Ammon's horn (tissue), 1 donor: ENCODE results near the gene APP.

Source experiments
- DNase-seq: peaks from one replicate; pipeline ENCODE4 v3.0.0-alpha.2; 2016; ENCODE audit warnings: low spot score

Gene APP

GRCh38 chr21:25863031-25863430 lies 307.5 kb downstream of the APP start:
- no peak for DNase-seq

GRCh38 chr21:25862596-25862995 lies 308.0 kb downstream of the APP start:
- DNase-seq: no peak

GRCh38 chr21:25862112-25862511 lies 308.5 kb downstream of the APP start:
- no peak for DNase-seq

- DNase-seq: no peak
These were observed 311.2 kb downstream of the APP start for GRCh38 chr21:25859235-25859929.

GRCh38 chr21:25858325-25858724 lies 312.2 kb downstream of the APP start:
- no peak for DNase-seq

GRCh38 chr21:25857308-25858074 lies 313.1 kb downstream of the APP start:
- DNase-seq: peak; percentile 54

GRCh38 chr21:25855576-25855975 lies 315.0 kb downstream of the APP start:
- DNase-seq: no peak

- no peak for DNase-seq
These were observed 320.3 kb downstream of the APP start for GRCh38 chr21:25850126-25850842.

- no peak for DNase-seq
These were observed 322.3 kb downstream of the APP start for GRCh38 chr21:25848309-25848708.

- DNase-seq: no peak
These were observed 324.8 kb downstream of the APP start for GRCh38 chr21:25845729-25846256.

- peak; percentile 50 for DNase-seq
These were observed 327.6 kb downstream of the APP start for GRCh38 chr21:25842925-25843324.

GRCh38 chr21:25838809-25839208 lies 331.8 kb downstream of the APP start:
- DNase-seq: peak; percentile 56

GRCh38 chr21:25837533-25838265 lies 332.9 kb downstream of the APP start:
- DNase-seq: no peak

- no peak for DNase-seq
These were observed 334.2 kb downstream of the APP start for GRCh38 chr21:25836396-25836795.

- no peak for DNase-seq
These were observed 336.2 kb downstream of the APP start for GRCh38 chr21:25834381-25834780.

- DNase-seq: no peak
These were observed 339.1 kb downstream of the APP start for GRCh38 chr21:25831300-25831960.
